Stimulated activated CD8-positive, alpha-beta memory T cell treated with anti-CD3 and anti-CD28 coated beads, Interleukin-15, amount 100 ng/mL, for 1 hour (primary cell): ENCODE measurements around the gene RAB26.
A peak's percentile ranks its signal among the peaks of the same experiment; 100 is the strongest.

Experiments
- DNase-seq: peaks from one replicate; pipeline ENCODE4 v3.0.0-alpha.2; 2020; ENCODE audit warnings: low read depth

RAB26 gene

DNA sequence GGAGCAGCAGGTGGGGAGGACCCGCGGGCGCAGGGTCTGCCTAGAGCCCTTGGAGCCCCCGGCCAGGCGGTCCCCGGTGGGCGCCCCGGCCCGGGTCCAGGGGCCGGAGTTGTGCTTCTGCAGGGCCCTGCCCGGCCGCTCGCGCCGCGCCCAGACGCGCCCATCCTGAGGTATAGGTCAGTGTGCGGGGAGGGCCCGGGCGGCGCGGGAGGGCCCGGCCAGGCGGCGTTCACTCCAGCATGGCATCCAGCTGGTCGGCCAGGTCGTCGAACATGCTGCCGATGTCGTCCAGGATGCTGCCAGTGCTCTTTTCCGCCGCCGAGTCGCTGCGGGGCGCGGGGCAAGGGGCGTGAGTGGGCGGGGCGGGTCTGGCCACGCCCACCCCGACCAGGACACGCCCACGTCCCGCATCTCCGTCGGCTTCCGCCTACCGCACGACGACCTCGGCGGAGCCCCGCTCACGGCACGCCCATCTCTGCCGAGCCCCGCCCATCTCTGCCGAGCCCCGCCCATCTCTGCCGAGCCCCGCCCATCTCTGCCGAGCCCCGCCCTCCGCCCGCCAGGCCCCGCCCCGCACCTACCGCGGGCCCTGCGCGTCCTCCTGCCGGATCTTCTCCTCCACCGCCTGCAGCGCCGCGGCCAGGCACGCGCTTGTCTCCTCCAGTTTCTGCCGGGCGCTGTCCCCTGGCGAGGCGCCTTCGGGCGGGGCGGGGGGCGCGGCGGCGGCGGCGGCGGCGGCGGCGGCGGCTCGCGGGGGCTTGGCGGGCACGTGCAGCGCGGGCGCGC lies 30.1 kb downstream of the RAB26 start:
- DNase-seq, result no peak

GRCh38 chr16:2179107-2179501 lies 30.7 kb downstream of the RAB26 start:
- DNase-seq, result no peak

GRCh38 chr16:2179576-2179975 lies 31.2 kb downstream of the RAB26 start:
- DNase-seq, result no peak

GRCh38 chr16:2180461-2180860 lies 32.0 kb downstream of the RAB26 start:
- DNase-seq, result no peak

DNA sequence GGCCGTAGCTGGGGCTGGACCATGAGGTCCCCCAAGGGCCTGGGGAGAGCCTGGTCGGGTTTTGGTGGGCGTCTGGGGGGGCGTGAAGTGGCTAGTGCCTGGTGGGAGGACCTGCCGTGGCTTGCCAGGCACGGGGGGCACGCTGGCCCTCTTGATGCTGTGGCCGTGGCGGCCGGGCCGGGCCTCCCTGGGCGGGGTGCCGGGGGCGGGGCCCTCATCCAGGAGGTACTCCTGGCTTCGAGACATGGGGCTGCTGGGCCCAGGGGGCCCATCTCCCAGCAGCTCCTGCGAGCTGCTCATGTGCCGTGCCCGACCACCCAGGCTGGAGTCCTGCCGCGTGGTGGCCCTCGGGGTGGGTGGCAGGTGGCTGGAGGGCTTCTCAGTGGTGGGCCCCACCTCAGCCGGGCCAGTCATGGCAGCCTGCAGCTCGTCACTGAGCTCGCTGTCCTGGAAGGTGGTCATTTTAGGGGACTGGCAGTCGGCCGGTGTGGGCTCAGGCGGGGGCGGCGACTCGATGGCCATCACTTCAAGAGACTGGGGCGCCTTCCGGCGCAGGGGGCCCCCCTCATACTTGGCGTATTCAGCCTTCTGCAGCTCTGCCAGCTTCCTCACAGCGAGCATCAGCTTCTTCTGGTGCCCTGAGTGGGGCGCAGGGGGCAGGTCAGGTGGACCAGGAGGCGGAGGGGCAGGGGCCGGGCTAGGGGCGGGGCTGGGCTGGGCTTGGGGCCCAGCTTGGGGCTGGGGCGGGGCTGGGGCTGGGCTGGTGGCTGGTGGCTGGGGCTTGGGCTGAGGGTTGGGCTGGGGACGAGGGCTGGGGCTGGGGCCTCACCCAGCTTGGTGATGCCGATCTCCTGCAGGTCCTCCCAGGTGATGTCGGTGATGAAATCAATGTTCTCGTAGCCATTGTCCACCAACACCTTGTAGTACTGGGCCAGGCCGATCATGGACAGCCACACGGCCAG lies 32.8 kb downstream of the RAB26 start:
- no peak for DNase-seq

GRCh38 chr16:2181952-2182351 lies 33.5 kb downstream of the RAB26 start:
- no peak for DNase-seq

DNA sequence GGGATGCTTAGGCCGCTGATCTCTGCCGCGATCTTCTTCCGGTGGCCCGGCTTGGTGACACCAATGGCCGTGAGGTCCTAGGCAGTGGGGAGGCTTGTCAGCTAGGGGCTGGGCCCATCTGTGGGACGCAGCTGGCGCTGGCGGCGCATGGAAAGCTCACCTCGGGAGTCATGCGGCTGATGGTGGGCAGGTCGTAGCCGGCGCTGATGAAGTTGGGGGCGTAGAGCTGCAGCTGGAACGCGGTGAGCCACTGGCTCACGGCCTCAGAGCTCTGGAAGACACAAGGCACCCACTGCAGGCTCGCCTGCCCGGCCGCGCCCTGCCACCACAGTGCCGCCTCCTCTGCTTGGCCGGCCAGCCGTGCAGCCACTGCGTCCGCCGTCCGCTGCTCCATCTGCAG lies 35.2 kb downstream of the RAB26 start:
- no peak for DNase-seq

GRCh38 chr16:2184346-2184745 lies 35.9 kb downstream of the RAB26 start:
- DNase-seq, result no peak

GRCh38 chr16:2184962-2185361 lies 36.5 kb downstream of the RAB26 start:
- DNase-seq, result no peak

- DNase-seq, result no peak
Observed at GRCh38 chr16:2186064-2186463, 37.6 kb downstream of the RAB26 start.

- no peak for DNase-seq
Observed at GRCh38 chr16:2186505-2186904, 38.1 kb downstream of the RAB26 start.

- DNase-seq, result no peak
Observed at GRCh38 chr16:2187212-2187611, 38.8 kb downstream of the RAB26 start.

- no peak for DNase-seq
Observed at GRCh38 chr16:2188395-2188794, 40.0 kb downstream of the RAB26 start.

GRCh38 chr16:2189252-2189893 lies 40.9 kb downstream of the RAB26 start:
- no peak for DNase-seq

DNA sequence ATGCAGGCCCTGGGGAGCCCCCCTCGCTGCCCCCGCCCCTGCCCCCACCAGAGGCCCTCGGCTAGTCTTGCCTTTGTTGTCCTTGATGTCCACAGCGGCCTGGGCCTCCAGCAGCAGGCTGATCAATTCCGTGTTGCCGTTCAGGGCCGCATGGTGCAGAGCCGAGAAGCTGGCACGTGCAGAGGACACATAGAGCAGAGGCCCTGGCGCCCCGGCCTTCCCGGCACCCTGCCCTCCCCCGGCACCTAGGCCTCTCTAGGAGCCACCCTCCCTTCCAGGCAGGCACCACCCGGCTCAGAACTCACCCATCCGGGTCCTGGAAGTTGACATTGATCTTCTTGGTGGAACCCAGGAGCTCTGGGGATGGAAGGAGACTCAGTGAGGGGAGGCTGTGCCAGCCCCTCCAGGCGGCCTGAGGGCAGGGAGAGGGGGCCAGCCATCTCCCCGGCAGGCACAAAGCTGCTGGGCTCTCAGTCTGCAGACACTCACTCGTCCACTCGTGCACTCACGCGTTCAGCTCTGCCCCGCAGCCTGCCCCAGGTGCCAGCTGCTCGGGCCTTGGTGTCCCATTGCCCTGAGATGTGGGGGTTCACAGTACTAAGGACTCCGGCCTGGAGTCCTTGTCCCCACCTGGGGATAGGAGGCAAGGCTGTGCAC lies 41.7 kb downstream of the RAB26 start:
- DNase-seq, result no peak

GRCh38 chr16:2190659-2191445 lies 42.4 kb downstream of the RAB26 start:
- no peak for DNase-seq

DNA sequence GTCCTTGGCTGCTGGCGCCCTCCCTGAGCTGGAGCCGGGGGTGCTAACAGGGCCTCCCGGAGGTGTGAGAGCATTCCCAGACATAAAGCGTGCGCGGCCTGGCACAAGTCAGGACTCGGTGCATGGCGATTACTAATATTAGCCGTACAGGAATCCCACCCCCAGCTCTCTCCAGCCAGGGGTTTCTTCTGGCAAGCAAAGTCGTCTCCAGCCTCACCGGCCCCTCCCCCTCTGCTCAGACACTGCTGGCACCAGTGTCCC lies 43.0 kb downstream of the RAB26 start:
- no peak for DNase-seq

GRCh38 chr16:2194166-2194834 lies 45.9 kb downstream of the RAB26 start:
- no peak for DNase-seq

GRCh38 chr16:2194852-2195321 lies 46.5 kb downstream of the RAB26 start:
- DNase-seq, result peak; percentile 21

DNA sequence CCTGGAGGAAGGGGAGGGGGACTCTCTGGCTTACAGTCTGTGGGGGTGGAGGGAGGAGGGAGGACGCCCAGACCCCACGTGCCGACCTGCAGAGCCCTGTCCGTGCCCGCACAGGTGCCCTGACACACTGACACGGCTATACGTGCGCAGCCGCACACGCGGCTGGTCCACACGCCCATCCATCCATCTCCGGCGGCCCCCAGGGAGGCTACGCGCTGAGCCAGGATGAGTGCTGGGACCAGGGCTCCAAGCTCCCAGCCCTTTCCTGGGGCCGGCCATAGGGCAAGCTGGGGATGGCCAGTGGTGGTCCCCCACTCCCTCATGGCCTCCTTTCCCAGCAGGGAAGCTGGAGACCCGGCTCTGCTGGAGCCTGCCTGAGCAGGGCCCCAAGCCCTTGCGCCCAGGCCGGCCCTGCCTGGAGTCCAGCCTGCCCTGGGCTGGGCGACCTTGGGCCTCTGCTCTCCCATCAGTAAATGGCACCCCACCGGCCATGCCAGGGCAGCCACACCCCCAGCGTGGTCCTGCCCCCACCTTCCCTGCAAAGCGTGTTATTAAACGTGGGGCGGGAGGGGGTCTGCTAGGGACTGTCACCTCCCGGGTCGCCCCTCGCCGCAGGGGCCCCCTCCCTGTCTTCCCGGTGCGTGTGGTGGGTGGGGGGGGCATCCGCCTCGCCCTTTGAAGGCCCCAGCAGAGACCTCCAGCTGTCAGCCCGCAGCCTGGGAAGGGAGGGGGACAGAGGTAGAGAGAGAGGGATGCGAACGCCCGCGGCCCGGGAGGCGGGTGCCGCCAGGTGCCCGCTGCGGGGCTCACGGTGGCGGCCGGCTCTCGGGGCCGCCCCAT lies 47.1 kb downstream of the RAB26 start:
- no peak for DNase-seq
